GM19351 (cell line): ENCODE data around the gene TMEM205.
"Not testable (repeated sequence)": the region's sequence is repeated elsewhere in the genome, so short reads cannot be mapped to it uniquely, and the experiment has no call there.

Experiments used
- ATAC-seq: cut with Tn5 transposase; IDR thresholded peaks from one replicate; pipeline ENCODE4 v1.9.1; 2021; ENCODE audit warnings: mild to moderate bottlenecking, moderate library complexity; ENCODE audit not compliant: unreplicated experiment

The TMEM205 gene

GRCh38 chr19:11346104-11346940 lies at the start of gene TMEM205, which contains the start of gene CCDC159:
Gene TMEM205 (minus strand): TSS chr19:11346268. CDS start chr19:11345619, 649 bp downstream.
Gene CCDC159 (plus strand): TSS chr19:11346519. CDS start chr19:11346607, 88 bp downstream.
- ATAC-seq = peak; percentile 90

- ATAC-seq = no peak
Observed at GRCh38 chr19:11390933-11391680, 45.0 kb upstream of the TMEM205 start.

GRCh38 chr19:11390359-11390758 lies 44.3 kb upstream of the TMEM205 start:
- no peak for ATAC-seq

DNA sequence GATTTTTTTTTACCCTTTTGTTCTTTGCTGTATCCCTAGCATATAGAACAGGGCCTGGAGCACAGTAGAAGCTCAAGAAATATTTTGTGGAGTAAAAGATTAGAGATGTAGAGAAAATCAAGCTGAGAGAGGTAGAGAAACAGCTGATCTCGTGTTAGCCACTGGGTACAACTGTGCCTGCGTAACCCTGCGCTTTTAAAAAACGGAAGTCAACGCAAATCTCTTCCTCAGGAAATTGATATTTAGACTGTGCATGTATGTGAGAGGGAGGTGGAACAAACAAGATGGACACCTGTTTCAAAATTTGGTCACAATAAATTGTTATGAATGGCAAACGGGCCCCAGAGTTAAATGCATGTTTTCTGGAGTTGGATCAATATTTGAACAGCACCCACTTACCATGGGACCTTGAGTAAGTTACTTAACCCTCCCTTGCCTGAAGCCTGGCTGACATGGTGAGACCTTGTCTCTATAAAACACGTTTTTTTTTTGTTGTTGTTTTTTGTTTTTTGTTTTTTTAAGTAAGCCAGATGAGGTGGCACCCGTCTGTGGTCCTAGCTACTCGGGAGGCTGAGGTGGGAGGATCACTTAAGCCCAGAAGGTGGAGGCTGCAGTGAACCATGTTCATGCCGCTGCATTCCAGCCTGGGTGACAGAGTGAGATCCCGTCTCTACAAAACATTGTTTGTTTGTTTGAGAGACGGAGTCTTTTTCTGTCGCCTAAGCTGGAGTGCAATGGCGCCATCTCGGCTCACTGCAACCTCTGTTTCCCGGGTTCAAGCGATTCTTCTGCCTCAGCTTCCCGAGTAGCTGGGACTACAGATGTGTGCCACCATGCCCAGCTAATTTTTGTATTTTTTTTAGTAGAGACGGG lies 41.3 kb upstream of the TMEM205 start:
- no peak for ATAC-seq

GRCh38 chr19:11384778-11385129 lies 38.7 kb upstream of the TMEM205 start:
- ATAC-seq = no peak

DNA sequence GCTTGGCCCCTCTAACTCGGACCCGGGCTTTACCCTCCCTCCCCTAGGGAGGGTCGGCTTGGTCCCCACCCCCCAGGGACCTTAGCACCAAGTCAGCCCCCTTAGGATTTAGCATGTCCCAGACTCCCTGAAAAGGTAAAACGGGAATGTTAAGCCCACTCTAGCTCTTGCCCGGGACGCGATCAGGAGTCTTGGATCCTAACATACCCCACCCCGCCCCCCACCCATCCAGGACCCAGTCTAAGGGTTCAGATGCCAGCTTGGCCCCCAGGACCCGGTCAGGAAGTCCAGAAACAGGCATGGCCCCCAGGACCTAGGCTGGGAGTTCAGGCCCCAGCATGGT lies 37.6 kb upstream of the TMEM205 start:
- no peak for ATAC-seq

GRCh38 chr19:11382898-11383705 lies 37.0 kb upstream of the TMEM205 start:
- no peak for ATAC-seq

DNA sequence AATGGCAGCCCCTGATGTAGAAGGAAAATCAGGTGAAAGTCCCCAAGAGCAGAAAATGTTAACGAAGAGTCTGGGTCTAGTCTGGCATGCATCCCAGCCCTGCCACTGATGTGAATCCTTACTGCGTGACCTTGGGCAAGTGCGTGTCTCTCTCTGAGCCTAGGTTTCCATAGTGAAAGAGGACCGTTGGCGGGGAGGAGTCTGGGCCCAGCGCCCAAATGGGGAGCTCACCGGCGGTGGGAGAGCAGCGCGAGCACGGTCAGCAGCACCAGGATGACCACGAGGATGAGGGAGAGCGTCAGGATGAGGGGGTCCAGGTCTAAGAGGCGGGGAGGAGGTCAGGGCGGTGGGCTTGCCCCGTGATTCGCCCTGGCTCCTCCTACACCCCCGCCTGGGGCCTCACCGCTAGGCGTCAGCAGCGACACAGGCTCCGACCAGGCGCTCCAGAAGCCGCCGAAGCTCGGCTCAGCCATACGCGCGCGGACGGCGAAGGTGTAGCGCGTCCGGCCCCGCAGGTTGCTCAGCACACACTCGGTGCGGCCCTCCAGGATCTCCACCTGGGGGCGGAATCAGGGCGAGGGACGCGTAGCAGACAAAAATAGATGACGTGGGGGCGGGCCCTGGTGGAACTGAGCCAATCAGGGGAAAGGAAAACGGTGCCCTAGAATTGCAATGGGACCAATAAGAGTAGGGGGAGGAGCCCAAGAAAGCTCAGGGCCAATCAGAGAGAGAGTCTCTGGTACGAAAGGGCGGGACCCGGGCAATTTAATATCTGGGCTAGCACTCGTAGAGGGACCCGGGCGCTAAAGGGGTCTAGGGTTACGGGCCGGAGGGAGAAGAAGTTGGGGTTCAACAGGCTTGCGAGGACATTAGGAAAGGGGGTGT lies 34.8 kb upstream of the TMEM205 start:
- ATAC-seq = peak; percentile 68

DNA sequence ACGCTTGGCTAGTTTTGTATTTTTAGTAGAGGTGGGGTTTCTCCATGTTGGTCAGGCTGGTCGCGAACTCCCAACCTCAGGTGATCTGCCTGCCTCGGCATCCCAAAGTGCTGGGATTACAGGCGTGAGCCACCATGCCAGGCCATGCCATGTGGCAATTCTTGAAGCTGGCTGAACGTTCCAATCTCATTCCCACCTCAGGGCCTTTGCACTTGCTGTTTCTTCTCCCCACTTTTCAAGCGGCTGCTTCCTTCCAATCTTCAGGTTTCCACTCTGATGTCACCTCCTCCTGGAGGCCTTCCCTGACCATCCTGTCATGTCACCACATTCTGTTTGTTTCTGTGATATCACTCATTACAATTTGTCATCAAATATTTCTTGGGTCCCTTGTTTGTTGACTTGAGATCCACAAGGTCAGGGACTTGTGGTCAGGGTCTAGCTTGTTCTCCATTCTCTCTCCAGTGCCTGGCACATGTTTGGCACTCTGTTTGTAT lies 33.8 kb upstream of the TMEM205 start:
- no peak for ATAC-seq

DNA sequence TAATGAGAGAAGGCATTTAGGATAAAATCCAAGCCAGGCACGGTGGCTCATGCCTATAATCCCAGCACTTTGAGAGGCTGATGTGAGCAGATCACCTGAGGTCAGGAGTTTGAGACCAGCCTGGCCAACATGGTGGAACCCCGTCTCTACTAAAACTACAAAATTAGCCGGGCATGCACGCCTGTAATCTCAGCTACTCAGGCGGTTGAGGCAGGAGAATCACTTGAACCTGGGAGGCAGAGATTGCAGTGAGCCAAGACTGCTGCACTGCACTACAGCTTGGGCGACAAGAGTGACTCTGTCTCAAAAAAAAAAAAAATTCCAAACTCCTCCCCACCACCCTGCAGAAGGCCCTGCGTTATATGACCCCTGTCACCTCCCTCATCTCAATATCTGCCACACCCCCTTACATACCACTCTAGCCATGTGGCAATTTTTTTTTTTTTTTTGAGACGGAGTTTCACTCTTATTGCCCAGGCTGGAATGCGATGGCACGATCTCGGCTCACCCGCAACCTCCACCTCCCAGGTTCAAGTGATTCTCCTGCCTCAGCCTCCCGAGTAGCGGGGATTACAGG lies 33.3 kb upstream of the TMEM205 start:
- not testable (repeated sequence) for ATAC-seq

DNA sequence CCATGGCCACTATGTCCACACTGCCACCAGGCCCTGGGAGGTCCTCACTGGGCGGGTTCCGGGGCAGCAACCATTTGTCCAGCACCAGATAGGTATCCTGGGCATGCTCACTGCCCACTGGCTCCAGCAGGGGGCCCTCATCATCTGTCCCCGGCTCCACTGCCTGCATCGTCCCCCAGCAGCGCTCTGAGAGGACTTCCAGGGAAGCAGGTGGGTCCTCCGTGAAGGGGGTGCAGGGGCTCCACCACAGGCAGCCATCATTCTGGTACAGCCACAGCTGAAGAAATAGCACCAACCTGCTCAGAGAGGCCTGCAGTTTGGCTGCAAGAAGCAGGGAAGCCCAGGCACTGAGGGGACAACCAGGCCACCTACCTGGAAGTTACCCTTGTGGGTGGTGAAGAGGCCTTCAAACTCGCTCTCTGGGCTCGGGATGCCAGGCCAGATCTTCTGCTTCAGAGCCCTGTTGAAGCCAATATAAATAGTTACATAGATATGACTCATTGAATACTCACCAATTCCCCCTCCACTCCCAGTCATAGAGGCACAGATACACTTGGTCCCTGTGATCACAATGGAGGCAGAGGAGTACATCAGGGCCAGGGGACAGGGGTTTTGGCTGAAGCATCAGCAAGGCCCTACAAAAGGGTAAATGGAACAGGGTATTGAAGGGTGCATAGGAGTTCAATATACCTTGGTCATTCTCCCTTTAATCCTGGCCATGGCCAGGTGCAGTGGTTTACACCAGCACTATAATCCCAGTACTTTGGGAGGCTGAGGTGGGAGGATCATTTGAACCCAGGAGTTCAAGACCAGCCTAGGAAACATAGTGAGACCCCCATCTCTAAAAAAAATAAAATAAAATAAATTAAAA lies 32.5 kb upstream of the TMEM205 start:
- ATAC-seq = no peak

DNA sequence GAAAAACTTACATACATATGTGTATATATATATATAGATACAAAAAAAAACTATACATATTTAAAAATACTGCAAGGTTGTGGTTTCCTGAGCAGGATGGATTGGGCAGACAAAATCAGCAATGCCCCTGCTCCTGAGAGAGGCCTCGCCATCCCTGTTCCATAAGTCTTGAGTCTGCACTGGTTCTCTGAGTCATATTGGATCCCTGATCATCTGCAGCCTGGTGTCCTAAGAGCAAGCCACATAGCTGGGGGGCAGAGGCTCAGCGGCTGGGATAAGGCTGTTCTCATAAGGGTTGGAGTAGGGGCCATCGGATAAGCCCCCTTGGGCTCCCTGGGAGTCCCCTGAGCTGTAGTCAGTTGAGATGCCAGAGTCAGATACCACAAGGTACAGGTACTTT lies 31.7 kb upstream of the TMEM205 start:
- no peak for ATAC-seq

GRCh38 chr19:11377237-11377636 lies 31.2 kb upstream of the TMEM205 start:
- no peak for ATAC-seq

- ATAC-seq = no peak
Observed at GRCh38 chr19:11375143-11375948, 29.3 kb upstream of the TMEM205 start.

- peak; percentile 84 for ATAC-seq
Observed at GRCh38 chr19:11374433-11375142, 28.5 kb upstream of the TMEM205 start, which contains the start of gene SWSAP1. Gene SWSAP1 (plus strand): TSS chr19:11374666. CDS start chr19:11374681, 15 bp downstream.

- ATAC-seq = no peak
Observed at GRCh38 chr19:11373885-11374432, 27.9 kb upstream of the TMEM205 start.
